ENCODE results near the gene TRPC6.

The TRPC6 gene

DNA sequence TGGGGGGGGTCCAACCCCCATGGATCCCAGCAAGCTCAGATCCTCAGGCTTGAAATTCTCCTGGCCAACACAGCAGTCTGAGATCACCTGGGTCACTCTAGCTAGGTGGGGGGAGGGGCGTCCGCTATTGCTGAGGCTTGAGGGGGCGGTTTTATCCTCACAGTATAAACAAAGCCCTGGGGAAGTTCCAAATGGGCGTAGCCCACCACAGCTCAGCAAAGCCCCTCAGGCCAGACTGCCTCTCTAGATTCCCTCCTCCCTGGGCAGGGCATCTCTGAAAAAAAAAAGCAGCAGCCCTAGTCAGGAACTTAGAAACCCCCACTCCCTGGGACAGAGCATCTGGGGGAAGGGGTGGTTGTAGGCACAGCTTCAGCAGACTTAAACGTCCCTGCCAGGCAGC, 16.7 kb downstream of the TRPC6 start:
- H3K27ac ChIP-seq (replicated peaks): no peak overlapping the region
- DNase-seq (ENCODE audit: low read depth in 1 of 2, low spot score in 1 of 2): no peak
- no peak overlapping the region for H3K4me3 ChIP-seq (replicated peaks; ENCODE audit: insufficient read depth, low read length)
- TF ChIP-seq REST (IDR thresholded peaks at IDR 0.05; ENCODE audit: insufficient replicate concordance, low read depth) (no peak), POLR2AphosphoS5 (IDR thresholded peaks at IDR 0.05; ENCODE audit: low read depth) (no peak), SPI1 (IDR thresholded peaks at IDR 0.05; ENCODE audit: borderline replicate concordance, low read depth) (no peak), GABPA (IDR thresholded peaks at IDR 0.05; ENCODE audit: low read depth) (no peak)
- TF ChIP-seq, protein P1, sequence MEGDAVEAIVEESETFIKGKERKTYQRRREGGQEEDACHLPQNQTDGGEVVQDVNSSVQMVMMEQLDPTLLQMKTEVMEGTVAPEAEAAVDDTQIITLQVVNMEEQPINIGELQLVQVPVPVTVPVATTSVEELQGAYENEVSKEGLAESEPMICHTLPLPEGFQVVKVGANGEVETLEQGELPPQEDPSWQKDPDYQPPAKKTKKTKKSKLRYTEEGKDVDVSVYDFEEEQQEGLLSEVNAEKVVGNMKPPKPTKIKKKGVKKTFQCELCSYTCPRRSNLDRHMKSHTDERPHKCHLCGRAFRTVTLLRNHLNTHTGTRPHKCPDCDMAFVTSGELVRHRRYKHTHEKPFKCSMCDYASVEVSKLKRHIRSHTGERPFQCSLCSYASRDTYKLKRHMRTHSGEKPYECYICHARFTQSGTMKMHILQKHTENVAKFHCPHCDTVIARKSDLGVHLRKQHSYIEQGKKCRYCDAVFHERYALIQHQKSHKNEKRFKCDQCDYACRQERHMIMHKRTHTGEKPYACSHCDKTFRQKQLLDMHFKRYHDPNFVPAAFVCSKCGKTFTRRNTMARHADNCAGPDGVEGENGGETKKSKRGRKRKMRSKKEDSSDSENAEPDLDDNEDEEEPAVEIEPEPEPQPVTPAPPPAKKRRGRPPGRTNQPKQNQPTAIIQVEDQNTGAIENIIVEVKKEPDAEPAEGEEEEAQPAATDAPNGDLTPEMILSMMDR (IDR thresholded peaks at IDR 0.05; ENCODE audit: insufficient read depth, low read length): no peak
- no peaks in the 10 kb centered on the region for H3K27me3 ChIP-seq (ENCODE audit: insufficient read depth, poor library complexity, severe bottlenecking)

- H3K27me3 ChIP-seq (ENCODE audit: insufficient read depth, poor library complexity, severe bottlenecking): no peaks in the 10 kb centered on the region
- no peak overlapping the region for H3K4me3 ChIP-seq (replicated peaks; ENCODE audit: insufficient read depth, low read length)
- DNase-seq (ENCODE audit: low read depth in 1 of 2, low spot score in 1 of 2): no peak
- TF ChIP-seq GABPA (IDR thresholded peaks at IDR 0.05; ENCODE audit: low read depth) (no peak), REST (IDR thresholded peaks at IDR 0.05; ENCODE audit: insufficient replicate concordance, low read depth) (no peak), SPI1 (IDR thresholded peaks at IDR 0.05; ENCODE audit: borderline replicate concordance, low read depth) (no peak), POLR2AphosphoS5 (IDR thresholded peaks at IDR 0.05; ENCODE audit: low read depth) (no peak)
- TF ChIP-seq, protein P1 (IDR thresholded peaks at IDR 0.05; ENCODE audit: insufficient read depth, low read length): no peak
- no peak overlapping the region for H3K27ac ChIP-seq (replicated peaks)
Measured at GRCh38 chr11:101566626-101567025, 17.2 kb downstream of the TRPC6 start.

DNA sequence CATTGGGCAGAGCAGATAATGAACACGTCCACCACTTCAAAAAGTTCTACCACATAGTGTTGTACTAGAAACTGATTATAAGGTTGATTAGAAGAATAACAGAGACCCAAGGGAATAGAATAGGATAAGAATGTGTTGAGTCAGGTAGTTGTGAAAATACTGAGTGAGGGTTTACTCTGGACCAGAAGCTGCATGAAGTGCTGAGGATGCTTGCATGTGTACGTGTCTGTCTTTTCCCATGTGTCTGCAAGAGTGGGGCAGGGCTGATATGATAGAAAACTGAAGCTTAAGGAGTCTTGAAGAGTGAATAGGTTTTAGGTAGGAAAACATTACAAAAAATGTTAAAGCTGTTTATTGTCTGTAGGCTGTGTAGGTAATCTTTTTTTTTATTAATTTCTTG, 20.6 kb downstream of the TRPC6 start:
- Histone ChIP-seq H3K27me3 (ENCODE audit: insufficient read depth, poor library complexity, severe bottlenecking) (no peaks in the 10 kb centered on the region), H3K4me3 (replicated peaks; ENCODE audit: insufficient read depth, low read length) (no peak overlapping the region), H3K27ac (replicated peaks) (no peak overlapping the region)
- DNase-seq (ENCODE audit: low read depth in 1 of 2, low spot score in 1 of 2): no peak
- TF ChIP-seq REST (IDR thresholded peaks at IDR 0.05; ENCODE audit: insufficient replicate concordance, low read depth) (no peak), POLR2AphosphoS5 (IDR thresholded peaks at IDR 0.05; ENCODE audit: low read depth) (no peak), GABPA (IDR thresholded peaks at IDR 0.05; ENCODE audit: low read depth) (no peak), SPI1 (IDR thresholded peaks at IDR 0.05; ENCODE audit: borderline replicate concordance, low read depth) (no peak)
- TF ChIP-seq, protein P1 (IDR thresholded peaks at IDR 0.05; ENCODE audit: insufficient read depth, low read length): no peak

All from HL-60 (cell line).